ENCODE data around the gene GTPBP1. TPM values are rescaled to one million over a fixed set of nuclear protein-coding genes. Genes with fewer than 3 reads are reported as not detected.
A peak's percentile ranks its signal among the peaks of the same experiment; 100 is the strongest.

The GTPBP1 gene
- total and polyA plus RNA-seq, 2 of the 13 experiments (the other 11 are each of a cell fraction or from before 2014, with no cell fraction given) = 22.3 to 27.0 TPM

DNA sequence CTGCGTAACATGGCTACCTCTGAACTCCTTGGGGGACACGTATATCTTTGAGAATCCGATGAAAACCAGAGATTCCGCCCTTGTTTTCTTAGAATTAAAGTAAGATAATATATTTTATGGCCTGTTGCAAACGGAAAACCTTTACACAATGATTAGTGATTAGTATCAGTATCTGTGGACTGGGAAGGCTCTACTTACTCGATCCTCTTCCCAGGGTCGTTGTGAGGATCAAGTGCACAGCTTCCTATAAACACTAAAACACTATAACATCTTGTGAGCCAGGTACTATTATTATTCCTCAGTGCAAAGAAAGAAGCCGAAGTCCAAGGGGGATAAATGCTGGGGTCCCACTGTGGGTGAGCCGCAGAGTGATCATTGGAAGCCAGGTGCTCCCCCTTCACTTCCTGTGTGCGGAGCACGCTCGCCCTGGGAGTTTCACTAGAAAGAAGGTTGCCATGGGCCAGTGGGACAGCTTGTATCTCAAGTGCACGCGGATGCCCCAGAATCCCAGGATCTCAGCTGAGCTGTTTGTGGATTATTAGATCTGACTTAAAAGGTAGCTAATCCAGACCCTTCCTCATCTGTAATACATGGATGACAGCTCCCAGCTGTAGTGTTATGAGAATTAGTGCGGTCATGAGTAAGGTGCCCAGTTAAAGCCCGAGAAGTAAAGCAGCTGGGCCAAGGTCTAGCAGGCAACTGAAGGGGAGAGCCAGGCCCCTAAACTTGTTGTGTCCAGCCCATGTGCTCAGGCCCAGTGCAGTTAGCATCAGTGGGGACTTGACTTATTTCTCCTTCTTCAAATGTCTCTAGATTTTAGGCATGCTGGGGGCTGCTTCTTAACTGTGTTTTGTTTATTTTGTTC lies 48.5 kb upstream of the GTPBP1 start (continued):
- TF ChIP-seq MAZ (IDR thresholded peaks at IDR 0.05; ENCODE audit: borderline replicate concordance, low read depth, low read length) (no peak), MAZ (CRISPR knock-in tag; IDR thresholded peaks at IDR 0.05; ENCODE audit: low read depth) (0 out of 2 replicates have a peak, but pooled peaks have one; percentile 53), BCLAF1 (IDR thresholded peaks at IDR 0.05) (no peak), TSC22D2 (CRISPR knock-in tag; IDR thresholded peaks at IDR 0.05; ENCODE audit: borderline replicate concordance) (no peak), ESRRA (CRISPR knock-in tag; IDR thresholded peaks at IDR 0.05; ENCODE audit: low read depth) (no peak), ZBTB2 (CRISPR knock-in tag; IDR thresholded peaks at IDR 0.05; ENCODE audit: low read depth) (0 out of 2 replicates have a peak, but pooled peaks have one; percentile 32), ERF (CRISPR knock-in tag; IDR thresholded peaks at IDR 0.05) (no peak), ZNF639 (CRISPR knock-in tag; conservative IDR thresholded peaks at IDR 0.05) (no peak), ZNF484 (CRISPR knock-in tag; IDR thresholded peaks at IDR 0.05; ENCODE audit: borderline replicate concordance, low read depth) (no peak), SP2 (CRISPR knock-in tag; IDR thresholded peaks at IDR 0.05) (no peak), ZNF552 (CRISPR knock-in tag; IDR thresholded peaks at IDR 0.05; ENCODE audit: borderline replicate concordance) (no peak), MTA1 (CRISPR knock-in tag; IDR thresholded peaks at IDR 0.05; ENCODE audit: borderline replicate concordance) (no peak), XBP1 (CRISPR knock-in tag; IDR thresholded peaks at IDR 0.05) (no peak), HNF4G (IDR thresholded peaks at IDR 0.05; ENCODE audit: borderline replicate concordance, low read depth, low read length) (no peak), HNF4G (CRISPR knock-in tag; IDR thresholded peaks at IDR 0.05; ENCODE audit: borderline replicate concordance, low read depth) (no peak), ZFP36 (IDR thresholded peaks at IDR 0.05; ENCODE audit: borderline replicate concordance, low read depth, low read length, partially characterized antibody) (no peak), HMGXB3 (CRISPR knock-in tag; IDR thresholded peaks at IDR 0.05; ENCODE audit: borderline replicate concordance) (peak; percentile 65; the same call in 1 of the 2 replicates), ZNF7 (CRISPR knock-in tag; IDR thresholded peaks at IDR 0.05) (no peak), SAP130 (CRISPR knock-in tag; IDR thresholded peaks at IDR 0.05; ENCODE audit: low read depth) (peak; percentile 58)
